ENCODE measurements around the gene IRAK2.
"Not testable (repeated sequence)": the region's sequence is repeated elsewhere in the genome, so short reads cannot be mapped to it uniquely, and the experiment has no call there.

The IRAK2 gene

GRCh38 chr3:10255835-10256234, 91.1 kb downstream of the IRAK2 start:
- no peak for DNase-seq

GRCh38 chr3:10259036-10259435, 94.3 kb downstream of the IRAK2 start:
- no peak for DNase-seq

- DNase-seq = no peak
Observed at GRCh38 chr3:10259798-10260197, 95.1 kb downstream of the IRAK2 start.

- no peak for DNase-seq
Observed at GRCh38 chr3:10260211-10260701, 95.5 kb downstream of the IRAK2 start.

- no peak for DNase-seq
Observed at GRCh38 chr3:10262027-10262426, 97.3 kb downstream of the IRAK2 start.

- DNase-seq = no peak
Observed at GRCh38 chr3:10263646-10264363, 99.1 kb downstream of the IRAK2 start.

- no peak for DNase-seq
Observed at GRCh38 chr3:10265833-10266232, 101.1 kb downstream of the IRAK2 start.

- DNase-seq = not testable (repeated sequence)
Observed at GRCh38 chr3:10266936-10267335, 102.2 kb downstream of the IRAK2 start.

GRCh38 chr3:10268116-10268515, 103.4 kb downstream of the IRAK2 start:
- DNase-seq = no peak

GRCh38 chr3:10268930-10269329, 104.2 kb downstream of the IRAK2 start:
- no peak for DNase-seq

GRCh38 chr3:10269443-10269842, 104.7 kb downstream of the IRAK2 start:
- no peak for DNase-seq

GRCh38 chr3:10272476-10272875, 107.8 kb downstream of the IRAK2 start:
- not testable (repeated sequence) for DNase-seq

- no peak for DNase-seq
Observed at GRCh38 chr3:10272977-10273376, 108.3 kb downstream of the IRAK2 start.

- no peak for DNase-seq
Observed at GRCh38 chr3:10273702-10274305, 109.1 kb downstream of the IRAK2 start.

- DNase-seq = no peak
Observed at GRCh38 chr3:10274601-10275000, 109.9 kb downstream of the IRAK2 start.

- DNase-seq = no peak
Observed at GRCh38 chr3:10277115-10277625, 112.5 kb downstream of the IRAK2 start.

GRCh38 chr3:10278501-10278900, 113.8 kb downstream of the IRAK2 start:
- DNase-seq = no peak

- no peak for DNase-seq
Observed at GRCh38 chr3:10279384-10280176, 114.9 kb downstream of the IRAK2 start.

GRCh38 chr3:10280177-10280529, 115.4 kb downstream of the IRAK2 start:
- no peak for DNase-seq

GRCh38 chr3:10280571-10280970, 115.9 kb downstream of the IRAK2 start:
- no peak for DNase-seq

GRCh38 chr3:10281951-10282350, 117.2 kb downstream of the IRAK2 start:
- DNase-seq = no peak

- DNase-seq = no peak
Observed at GRCh38 chr3:10283638-10284037, 118.9 kb downstream of the IRAK2 start.

- DNase-seq = no peak
Observed at GRCh38 chr3:10284496-10284895, 119.8 kb downstream of the IRAK2 start.

All from NK-92 treated with Interleukin-12 subunit alpha and Interleukin-12 subunit beta, amount 100 ng/mL, for 24 hours (cell line).